ENCODE measurements around the gene CLNK.

CLNK gene

GRCh38 chr4:10648479-10648878 is 36.1 kb downstream of the CLNK start:
- H4K20me1 ChIP-seq (ENCODE audit: control insufficient read depth, insufficient read depth, low read depth, low read length) = no peaks in the 10 kb centered on the region
- no peak for TF ChIP-seq EZH2phosphoT487 (IDR thresholded peaks at IDR 0.05; ENCODE audit: borderline replicate concordance, low read length)
- no peak for TF ChIP-seq CTCF (IDR thresholded peaks at IDR 0.05; ENCODE audit: low read depth, low read length, poor library complexity, severe bottlenecking)
- H3K9me3 ChIP-seq (ENCODE audit: control insufficient read depth, insufficient read depth, low read length) = no peaks in the 10 kb centered on the region
- no peak overlapping the region for H3K4me2 ChIP-seq (ENCODE audit: low read length)
- H3K36me3 ChIP-seq (ENCODE audit: control insufficient read depth, low read length) = no peaks in the 10 kb centered on the region
- H3K27me3 ChIP-seq (ENCODE audit: control insufficient read depth, low read length) = no peaks in the 10 kb centered on the region
- H3F3A ChIP-seq (ENCODE audit: control insufficient read depth, insufficient read depth) = no peaks in the 10 kb centered on the region
- no peaks in the 10 kb centered on the region for H3K4me1 ChIP-seq (ENCODE audit: control insufficient read depth, low read length)
- H3K4me3 ChIP-seq (ENCODE audit: low read length) = no peak overlapping the region
- no peaks in the 10 kb centered on the region for H3K79me2 ChIP-seq (ENCODE audit: control insufficient read depth, low read length)
- H3K9me2 ChIP-seq (replicated peaks; ENCODE audit: control insufficient read depth, low read length) = no peaks in the 10 kb centered on the region
- no peak overlapping the region for H3K27ac ChIP-seq (ENCODE audit: low read depth, low read length)

GRCh38 chr4:10647846-10648245 is 36.7 kb downstream of the CLNK start:
- Histone ChIP-seq H3K79me2 (ENCODE audit: control insufficient read depth, low read length) (no peaks in the 10 kb centered on the region), H3K36me3 (ENCODE audit: control insufficient read depth, low read length) (no peaks in the 10 kb centered on the region), H3K9me2 (replicated peaks; ENCODE audit: control insufficient read depth, low read length) (no peaks in the 10 kb centered on the region), H3K4me1 (ENCODE audit: control insufficient read depth, low read length) (no peaks in the 10 kb centered on the region), H3K4me2 (ENCODE audit: low read length) (no peak overlapping the region), H3K27me3 (ENCODE audit: control insufficient read depth, low read length) (no peaks in the 10 kb centered on the region), H3F3A (ENCODE audit: control insufficient read depth, insufficient read depth) (no peaks in the 10 kb centered on the region), H3K4me3 (ENCODE audit: low read length) (no peak overlapping the region), H4K20me1 (ENCODE audit: control insufficient read depth, insufficient read depth, low read depth, low read length) (no peaks in the 10 kb centered on the region), H3K27ac (ENCODE audit: low read depth, low read length) (no peak overlapping the region), H3K9me3 (ENCODE audit: control insufficient read depth, insufficient read depth, low read length) (no peaks in the 10 kb centered on the region)
- TF ChIP-seq EZH2phosphoT487 (IDR thresholded peaks at IDR 0.05; ENCODE audit: borderline replicate concordance, low read length) (no peak), CTCF (IDR thresholded peaks at IDR 0.05; ENCODE audit: low read depth, low read length, poor library complexity, severe bottlenecking) (no peak)

- TF ChIP-seq CTCF (IDR thresholded peaks at IDR 0.05; ENCODE audit: low read depth, low read length, poor library complexity, severe bottlenecking) (no peak), EZH2phosphoT487 (IDR thresholded peaks at IDR 0.05; ENCODE audit: borderline replicate concordance, low read length) (no peak)
- no peaks in the 10 kb centered on the region for H3K4me1 ChIP-seq (ENCODE audit: control insufficient read depth, low read length)
- H3K4me2 ChIP-seq (ENCODE audit: low read length) = no peak overlapping the region
- no peaks in the 10 kb centered on the region; the same call in 1 of the 2 replicates for H3K9me3 ChIP-seq (ENCODE audit: control insufficient read depth, insufficient read depth, low read length)
- H3K9me2 ChIP-seq (replicated peaks; ENCODE audit: control insufficient read depth, low read length) = no peaks in the 10 kb centered on the region
- H4K20me1 ChIP-seq (ENCODE audit: control insufficient read depth, insufficient read depth, low read depth, low read length) = no peaks in the 10 kb centered on the region
- no peaks in the 10 kb centered on the region for H3K36me3 ChIP-seq (ENCODE audit: control insufficient read depth, low read length)
- no peaks in the 10 kb centered on the region for H3K79me2 ChIP-seq (ENCODE audit: control insufficient read depth, low read length)
- no peak overlapping the region for H3K27ac ChIP-seq (ENCODE audit: low read depth, low read length)
- no peaks in the 10 kb centered on the region for H3F3A ChIP-seq (ENCODE audit: control insufficient read depth, insufficient read depth)
- no peak overlapping the region for H3K4me3 ChIP-seq (ENCODE audit: low read length)
- H3K27me3 ChIP-seq (ENCODE audit: control insufficient read depth, low read length) = no peaks in the 10 kb centered on the region
Measured at GRCh38 chr4:10643600-10644425, 40.8 kb downstream of the CLNK start.

Data from DOHH2 (cell line).